GM19452 (cell line): ENCODE data around the gene VTI1B.
A peak's percentile ranks its signal among the peaks of the same experiment; 100 is the strongest.

Source experiments
- ATAC-seq: cut with Tn5 transposase; IDR thresholded peaks from one replicate; pipeline ENCODE4 v1.9.1; 2021; ENCODE audit not compliant: unreplicated experiment

The VTI1B gene

GRCh38 chr14:67680121-67680602, 5.7 kb upstream of the VTI1B start:
- ATAC-seq, result peak; percentile 83

- ATAC-seq, result no peak
These were observed 4.6 kb upstream of the VTI1B start for GRCh38 chr14:67679006-67679405.

- ATAC-seq, result no peak
These were observed 769 bp upstream of the VTI1B start for GRCh38 chr14:67675219-67675582.

GRCh38 chr14:67674139-67674479, 323 bp downstream of the VTI1B start:
- peak; percentile 38 for ATAC-seq

- ATAC-seq, result no peak
These were observed 981 bp downstream of the VTI1B start for GRCh38 chr14:67673451-67673850.

- no peak for ATAC-seq
These were observed 5.9 kb downstream of the VTI1B start for GRCh38 chr14:67668559-67668958.

GRCh38 chr14:67666750-67667449, 7.5 kb downstream of the VTI1B start:
- ATAC-seq, result peak; percentile 65

- ATAC-seq, result no peak
These were observed 8.6 kb downstream of the VTI1B start for GRCh38 chr14:67665868-67666267.

- no peak for ATAC-seq
These were observed 10.8 kb downstream of the VTI1B start for GRCh38 chr14:67663633-67664032.

- no peak for ATAC-seq
These were observed 20.7 kb downstream of the VTI1B start for GRCh38 chr14:67653651-67654280.

GRCh38 chr14:67652189-67652588, 22.2 kb downstream of the VTI1B start:
- no peak for ATAC-seq

- no peak for ATAC-seq
These were observed 23.7 kb downstream of the VTI1B start for GRCh38 chr14:67650694-67651093.

- ATAC-seq, result no peak
These were observed 24.3 kb downstream of the VTI1B start for GRCh38 chr14:67650151-67650550.

- ATAC-seq, result no peak
These were observed 28.3 kb downstream of the VTI1B start for GRCh38 chr14:67646131-67646530.

- ATAC-seq, result no peak
These were observed 29.0 kb downstream of the VTI1B start for GRCh38 chr14:67645414-67645813.

GRCh38 chr14:67644428-67644827, 30.0 kb downstream of the VTI1B start:
- no peak for ATAC-seq

GRCh38 chr14:67643713-67644112, 30.7 kb downstream of the VTI1B start:
- ATAC-seq, result no peak

GRCh38 chr14:67641902-67642749, 32.3 kb downstream of the VTI1B start:
- no peak for ATAC-seq

- no peak for ATAC-seq
These were observed 33.0 kb downstream of the VTI1B start for GRCh38 chr14:67641480-67641879.

- ATAC-seq, result no peak
These were observed 35.8 kb downstream of the VTI1B start for GRCh38 chr14:67638642-67639041.

- no peak for ATAC-seq
These were observed 38.0 kb downstream of the VTI1B start for GRCh38 chr14:67636361-67636919.
